H9 (cell line): ENCODE results near the gene SLC17A5. TPM values are rescaled to one million over a fixed set of nuclear protein-coding genes. Genes with fewer than 3 reads are reported as not detected.

Source experiments
- DNase-seq: peaks from one replicate; pipeline ENCODE4 v3.0.0-alpha.2; 2017
- H2AFZ ChIP-seq: one replicate; pipeline ENCODE4 v1.6.1; 2013; ENCODE audit warnings: mild to moderate bottlenecking, low read length, control low read depth, moderate library complexity
- H2AK5ac ChIP-seq: 2 replicates; pipeline ENCODE4 v1.6.1; 2013; ENCODE audit warnings: low read length, control low read depth, mixed read lengths; ENCODE audit not compliant: insufficient read length
- H2BK120ac ChIP-seq: one replicate; pipeline ENCODE4 v1.6.1; 2013; ENCODE audit warnings: low read depth, mild to moderate bottlenecking, low read length, control low read depth, inconsistent platforms; ENCODE audit not compliant: poor library complexity, severe bottlenecking
- H2BK12ac ChIP-seq: 2 replicates; pipeline ENCODE4 v1.6.1; 2013; ENCODE audit warnings: low read length, control low read depth, mixed read lengths, low read depth; ENCODE audit not compliant: insufficient read length
- H2BK15ac ChIP-seq: 2 replicates; pipeline ENCODE4 v1.6.1; 2013; ENCODE audit warnings: low read depth, low read length, control low read depth
- H2BK20ac ChIP-seq: one replicate; pipeline ENCODE4 v1.6.1; 2013; ENCODE audit warnings: low read depth, mild to moderate bottlenecking, low read length, control low read depth, inconsistent platforms; ENCODE audit not compliant: poor library complexity, severe bottlenecking
- H2BK5ac ChIP-seq: 2 replicates; pipeline ENCODE4 v1.6.1; 2013; ENCODE audit warnings: low read length, control low read depth, mixed read lengths; ENCODE audit not compliant: insufficient read length
- H3K14ac ChIP-seq: 2 replicates; pipeline ENCODE4 v1.6.1; 2013; ENCODE audit warnings: low read length, control low read depth; ENCODE audit not compliant: insufficient read depth
- H3K18ac ChIP-seq: 2 replicates; pipeline ENCODE4 v1.6.1; 2013; ENCODE audit warnings: low read depth, mild to moderate bottlenecking, mixed read lengths, low read length, control low read depth; ENCODE audit not compliant: insufficient read length
- H3K23ac ChIP-seq: 2 replicates; pipeline ENCODE4 v1.6.1; 2013; ENCODE audit warnings: low read length, control low read depth, mixed read lengths, low read depth; ENCODE audit not compliant: insufficient read length
- H3K23me2 ChIP-seq: 2 replicates; pipeline ENCODE4 v1.6.1; 2013; ENCODE audit warnings: low read depth, mild to moderate bottlenecking, mixed read lengths, low read length, control low read depth; ENCODE audit not compliant: insufficient read length, poor library complexity, severe bottlenecking
- H3K27ac ChIP-seq: 2 replicates; pipeline ENCODE4 v1.5.1; 2013; ENCODE audit warnings: low read length, control low read depth, mixed read lengths, low read depth; ENCODE audit not compliant: insufficient read length
- H3K27me3 ChIP-seq: 2 replicates; pipeline ENCODE4 v1.6.1; 2013; ENCODE audit warnings: low read length, control low read depth, inconsistent platforms; ENCODE audit not compliant: insufficient read depth
- H3K4ac ChIP-seq: 2 replicates; pipeline ENCODE4 v1.6.1; 2013; ENCODE audit warnings: low read depth, mild to moderate bottlenecking, control low read depth, inconsistent platforms, low read length, moderate library complexity
- H3K4me1 ChIP-seq: 2 replicates; pipeline ENCODE4 v1.6.1; 2013; ENCODE audit warnings: low read length, control low read depth, inconsistent platforms; ENCODE audit not compliant: insufficient read depth
- H3K4me2 ChIP-seq: 2 replicates; pipeline ENCODE4 v1.6.1; 2013; ENCODE audit warnings: low read length, control low read depth, mixed read lengths; ENCODE audit not compliant: insufficient read length, insufficient read depth
- H3K56ac ChIP-seq: 2 replicates; pipeline ENCODE4 v1.6.1; 2013; ENCODE audit warnings: low read depth, mild to moderate bottlenecking, mixed read lengths, low read length, control low read depth; ENCODE audit not compliant: insufficient read length
- H3K79me1 ChIP-seq: 2 replicates; pipeline ENCODE4 v1.6.1; 2013; ENCODE audit warnings: low read depth, mild to moderate bottlenecking, moderate library complexity, low read length, control low read depth, inconsistent platforms; ENCODE audit not compliant: insufficient read depth, poor library complexity, severe bottlenecking
- H3K79me2 ChIP-seq: 2 replicates; pipeline ENCODE4 v1.6.1; 2013; ENCODE audit warnings: low read length, control low read depth, inconsistent platforms; ENCODE audit not compliant: insufficient read depth
- H3K9ac ChIP-seq: 2 replicates; pipeline ENCODE4 v1.6.1; 2013; ENCODE audit warnings: low read length, control low read depth, mixed read lengths; ENCODE audit not compliant: insufficient read length; ENCODE audit errors: extremely low read depth
- H3K9me3 ChIP-seq: one replicate; pipeline ENCODE4 v1.6.1; 2013; ENCODE audit warnings: low read depth, low read length, inconsistent platforms; ENCODE audit not compliant: control insufficient read depth
- H3T11ph ChIP-seq: one replicate; pipeline ENCODE4 v1.6.1; 2013; ENCODE audit warnings: mild to moderate bottlenecking, low read length, control low read depth, inconsistent platforms
- H4K20me1 ChIP-seq: one replicate; pipeline ENCODE4 v1.6.1; 2013; ENCODE audit not compliant: control insufficient read depth, insufficient read length, insufficient read depth
- H4K5ac ChIP-seq: 2 replicates; pipeline ENCODE4 v1.6.1; 2013; ENCODE audit warnings: low read depth, mild to moderate bottlenecking, mixed read lengths, low read length, control low read depth; ENCODE audit not compliant: insufficient read length
- H4K8ac ChIP-seq: replicated peaks from 2 replicates; pipeline ENCODE4 v1.6.1; 2013; ENCODE audit warnings: low read length, control low read depth, mixed read lengths, low read depth; ENCODE audit not compliant: insufficient read length
- H4K91ac ChIP-seq: 2 replicates; pipeline ENCODE4 v1.6.1; 2013; ENCODE audit warnings: low read depth, mild to moderate bottlenecking, moderate library complexity, mixed read lengths, low read length, control low read depth; ENCODE audit not compliant: insufficient read length
- H3K27ac Mint-ChIP-seq, 3 experiments: 2 replicates in 2 of 3; 3 replicates in 1 of 3; pipeline ENCODE4 v1.8.0; 2020 to 2021; ENCODE audit warnings: mixed read lengths in 3 of 3, mild to moderate bottlenecking in 1 of 3, moderate library complexity in 1 of 3
- H3K27me3 Mint-ChIP-seq: 2 replicates; pipeline ENCODE4 v1.8.0; 2021; ENCODE audit warnings: low read depth, mild to moderate bottlenecking, moderate library complexity, mixed read lengths
- H3K36me3 Mint-ChIP-seq, 3 experiments: 2 replicates in 2 of 3; 3 replicates in 1 of 3; pipeline ENCODE4 v1.8.0; 2020 to 2021; ENCODE audit warnings: low read depth in 3 of 3, mixed read lengths in 3 of 3; ENCODE audit not compliant: insufficient read depth in 1 of 3
- H3K4me1 Mint-ChIP-seq, 2 experiments: 2 replicates each; pipeline ENCODE4 v1.8.0; 2020; ENCODE audit warnings: mixed read lengths in 2 of 2
- H3K4me3 Mint-ChIP-seq, 2 experiments: 2 replicates in 1 of 2; 3 replicates in 1 of 2; pipeline ENCODE4 v1.8.0; 2020 to 2021; ENCODE audit warnings: mild to moderate bottlenecking in 2 of 2, mixed read lengths in 2 of 2, moderate library complexity in 1 of 2
- H3K9me3 Mint-ChIP-seq, 2 experiments: 2 replicates in 1 of 2; 3 replicates in 1 of 2; pipeline ENCODE4 v1.8.0; 2020; ENCODE audit warnings: mild to moderate bottlenecking in 2 of 2, mixed read lengths in 2 of 2, moderate library complexity in 1 of 2
- CTCF ChIP-seq: fragments of 200-600 bp; sonication (generic); conservative IDR thresholded peaks from 3 replicates; pipeline ENCODE4 v1.8.0; 2021; ENCODE audit warnings: antibody characterized with exemption, mild to moderate bottlenecking
- WGBS: extraction: QIAGEN DNeasy Blood & Tissue Kit; methylation state at CpG from one replicate; pipeline ENCODE4 v1.1.7; 2013; ENCODE audit warnings: missing lambda C conversion rate, low lambda C conversion rate, mixed read lengths; ENCODE audit not compliant: insufficient read length; ENCODE audit errors: extremely low coverage; 5-methylcytosine and 5-hydroxymethylcytosine counted together
- total RNA-seq: library from RNA; stranded (reverse); gene quantifications from 2 replicates; pipeline ENCODE4 v1.2.1, GENCODE V29; 2021

Gene SLC17A5
- total RNA-seq, 1 experiment from 2014 or later, result 8.9 TPM

DNA sequence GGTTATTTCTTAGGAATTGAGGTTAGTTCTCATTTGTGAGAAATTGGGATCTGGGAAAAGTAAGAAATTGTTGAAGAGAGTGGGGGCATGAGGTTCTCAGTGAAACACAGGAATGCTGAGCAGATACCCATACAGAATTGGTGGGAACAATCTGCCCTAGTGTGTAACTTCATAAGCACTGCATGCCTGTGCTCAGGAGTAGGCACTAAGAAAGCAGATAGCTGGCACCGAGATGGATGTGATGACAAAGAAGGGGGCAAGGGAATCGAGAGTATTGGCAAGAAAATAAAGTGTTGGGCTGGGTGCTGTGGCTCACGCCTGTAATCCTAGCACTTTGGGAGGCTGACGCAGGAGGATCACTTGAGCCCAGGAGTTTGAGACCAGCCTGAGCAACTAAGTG lies 4.0 kb downstream of the SLC17A5 start:
- Histone ChIP-seq H3K14ac (no peak overlapping the region), H2BK12ac (no peak overlapping the region), H4K91ac (no peak overlapping the region), H2AK5ac (no peak overlapping the region), H2BK5ac (no peak overlapping the region), H3K27me3 (no peaks in the 10 kb centered on the region), H3T11ph (no peak overlapping the region), H4K20me1 (no peaks in the 10 kb centered on the region), H3K4me1 (no peaks in the 10 kb centered on the region), H3K23me2 (no peaks in the 10 kb centered on the region), H3K79me2 (no peaks in the 10 kb centered on the region), H3K23ac (no peak overlapping the region), H2BK120ac (no peak overlapping the region), H2BK15ac (no peak overlapping the region), H3K9me3 (no peaks in the 10 kb centered on the region), H3K18ac (no peak overlapping the region), H3K56ac (no peak overlapping the region), H3K79me1 (no peaks in the 10 kb centered on the region), H2BK20ac (no peak overlapping the region), H3K27ac (no peak overlapping the region), H4K8ac (no peak overlapping the region), H4K5ac (no peak overlapping the region), H2AFZ (no peak overlapping the region), H3K4me2 (no peak overlapping the region), H3K9ac (no peak overlapping the region), H3K4ac (no peak overlapping the region)
- Mint-ChIP-seq H3K4me1 (peaks cover 20 to 21% of the 10 kb centered on the region in 2 experiments), H3K27me3 (no peaks in the 10 kb centered on the region), H3K9me3 (no peaks in the 10 kb centered on the region), H3K36me3 (peaks cover 4 to 9% (median 5%) of the 10 kb centered on the region in 3 experiments; a peak in 5 of 7 replicates), H3K4me3 (no peak overlapping the region), H3K27ac (peak overlapping the region in 1 of 3 experiments; percentile 77; a peak in 2 of 7 replicates)
- TF ChIP-seq CTCF, result no peak
- DNase-seq, result no peak
- WGBS, result no CpG with 5 or more reads among the region's 4 CpGs
